Caki2 (cell line): Measurements from ENCODE around the gene PDPR. TPM values are rescaled to one million over a fixed set of nuclear protein-coding genes. Genes with fewer than 3 reads are reported as not detected.
A peak's percentile ranks its signal among the peaks of the same experiment; 100 is the strongest.
"Not testable (repeated sequence)": the region's sequence is repeated elsewhere in the genome, so short reads cannot be mapped to it uniquely, and the experiment has no call there.

Experiments used
- DNase-seq: peaks from one replicate; pipeline ENCODE4 v3.0.0-alpha.2; 2015; ENCODE audit warnings: low read depth
- in situ Hi-C: cut with HindIII; loops from 2 replicates; pipeline ENCODE4 v1.10.0; 2016; ENCODE audit warnings: low sequenced_read_pairs, low pct_unique_long_range_greater_than_20kb, mixed read lengths
- total RNA-seq: library from RNA; depleted of rRNA; stranded (reverse); fragments of >200 nt; shearing (Covaris generic); gene quantifications from 2 replicates; pipeline ENCODE4 v1.2.3, GENCODE V29; 2014; ENCODE audit warnings: low replicate concordance

Gene PDPR
- total RNA-seq, 1 experiment from 2014 or later = 5.1 TPM

DNA sequence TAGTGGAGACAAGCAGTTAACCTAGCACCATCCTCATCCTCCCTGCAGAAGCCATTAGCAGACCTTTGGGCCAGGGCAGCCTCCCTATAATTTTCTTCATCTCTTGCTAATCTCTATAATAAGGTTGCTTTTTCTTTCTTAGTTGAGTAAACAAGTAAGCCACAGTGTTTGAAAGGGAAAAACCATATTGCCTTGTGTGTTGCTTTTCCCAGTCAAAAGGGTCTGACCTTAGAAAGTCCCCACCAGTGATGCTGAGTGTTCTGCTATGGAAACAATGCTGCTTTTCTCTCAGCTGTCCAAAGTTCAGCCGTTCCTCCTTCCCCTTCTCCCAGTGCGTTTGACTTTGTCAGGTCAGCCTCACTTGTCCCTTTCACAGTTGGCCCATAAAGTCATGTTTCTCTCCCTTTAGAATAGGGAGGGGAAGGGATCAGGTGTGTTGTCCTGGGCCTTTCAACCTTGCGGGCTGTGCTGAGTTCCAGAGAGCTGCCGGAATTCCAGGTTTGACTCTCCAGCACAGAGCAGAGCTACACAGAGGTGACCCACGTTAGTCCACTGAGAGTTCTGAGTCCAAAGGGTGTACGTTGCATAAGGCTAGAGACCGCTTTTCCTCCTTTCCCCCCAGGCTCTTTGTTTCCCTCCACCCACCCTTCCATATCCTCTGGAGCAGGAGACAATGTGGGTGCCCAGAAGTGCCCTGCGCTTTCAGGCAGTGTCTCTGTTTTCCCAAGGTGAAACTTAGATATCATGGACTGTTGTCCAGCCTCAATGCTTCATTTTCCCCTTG lies 43.5 kb downstream of the PDPR start:
- in situ Hi-C loops = no loop called here
- no peak for DNase-seq

DNA sequence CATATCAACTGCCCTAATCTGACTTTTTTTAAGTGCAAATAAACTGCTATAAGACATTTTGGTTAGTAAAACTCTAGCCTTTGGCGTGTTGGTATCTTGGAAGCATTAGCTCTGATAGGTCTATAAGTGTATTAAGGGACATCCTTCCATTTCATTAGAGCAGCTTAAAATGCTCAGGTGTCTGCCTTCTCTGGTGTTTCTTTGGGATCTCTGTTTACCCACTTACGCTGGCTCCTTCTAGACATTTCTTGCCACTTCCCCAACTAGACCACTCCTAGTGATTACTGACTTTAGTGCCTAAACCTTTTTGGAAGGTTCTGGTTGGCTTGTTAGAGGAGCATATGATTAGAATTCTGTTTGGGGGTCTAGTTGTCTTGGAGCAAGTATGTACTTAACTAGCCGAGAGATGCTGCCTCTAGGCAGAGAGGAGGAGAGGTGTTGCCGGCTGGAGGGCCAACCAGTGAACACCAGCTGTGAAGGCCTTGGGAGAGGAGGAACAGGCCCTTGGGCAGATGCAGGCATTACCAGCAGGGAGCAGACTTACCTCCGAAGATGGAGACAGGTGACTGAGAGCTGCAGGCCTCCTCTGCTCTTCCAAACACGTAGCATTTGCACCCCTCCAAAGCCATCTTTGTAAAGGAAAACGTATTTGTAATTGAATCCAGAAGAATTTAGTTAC lies 44.3 kb downstream of the PDPR start:
- in situ Hi-C loops = no loop called here
- DNase-seq = no peak

DNA sequence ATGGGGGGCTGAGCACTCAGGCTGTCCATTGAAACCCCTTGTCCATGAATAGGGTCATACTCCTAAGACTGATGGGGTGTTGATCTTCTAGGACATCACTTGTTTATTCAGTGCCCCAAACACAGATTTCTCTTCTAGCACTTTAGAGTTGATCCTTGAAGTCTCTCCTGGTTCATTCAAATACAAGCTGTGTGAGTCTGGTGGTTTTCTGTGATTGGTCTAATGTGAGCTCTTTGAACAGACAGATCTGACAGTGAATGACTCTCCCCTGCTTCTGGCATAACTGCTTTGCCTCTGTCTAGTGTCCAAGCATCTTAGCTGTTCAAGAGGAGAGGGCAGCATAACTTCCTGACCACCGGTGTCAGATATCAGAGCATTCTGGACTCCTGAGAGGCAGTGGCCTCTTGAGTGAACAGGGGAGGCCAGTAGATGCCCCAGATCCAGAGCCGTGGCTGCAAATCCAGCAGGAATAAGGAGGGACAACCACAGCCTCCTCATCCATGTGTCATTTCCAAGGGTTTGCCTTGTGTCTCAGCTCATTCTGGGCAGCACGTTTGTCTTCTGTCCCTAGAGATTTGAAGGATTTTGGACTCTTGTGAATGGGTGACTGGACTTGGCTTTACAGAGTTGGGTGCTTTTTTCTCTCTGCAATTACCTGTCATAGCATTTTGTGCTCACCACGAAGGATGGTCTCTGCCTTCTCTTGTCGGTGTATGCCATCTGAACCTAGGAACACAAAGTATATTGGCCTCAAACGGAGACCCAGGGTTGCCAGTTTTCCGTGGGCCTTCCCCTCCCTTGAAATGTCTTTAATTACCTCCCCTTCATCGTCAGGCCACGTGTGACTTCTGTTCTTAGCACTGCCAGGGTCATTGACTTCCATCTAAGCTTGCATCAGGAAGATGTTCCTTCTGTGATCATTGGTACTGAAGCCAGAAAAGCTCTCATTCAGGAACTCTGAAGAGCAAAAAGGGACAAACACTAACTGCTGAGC lies 45.5 kb downstream of the PDPR start:
- in situ Hi-C loops = no loop called here
- DNase-seq = no peak

DNA sequence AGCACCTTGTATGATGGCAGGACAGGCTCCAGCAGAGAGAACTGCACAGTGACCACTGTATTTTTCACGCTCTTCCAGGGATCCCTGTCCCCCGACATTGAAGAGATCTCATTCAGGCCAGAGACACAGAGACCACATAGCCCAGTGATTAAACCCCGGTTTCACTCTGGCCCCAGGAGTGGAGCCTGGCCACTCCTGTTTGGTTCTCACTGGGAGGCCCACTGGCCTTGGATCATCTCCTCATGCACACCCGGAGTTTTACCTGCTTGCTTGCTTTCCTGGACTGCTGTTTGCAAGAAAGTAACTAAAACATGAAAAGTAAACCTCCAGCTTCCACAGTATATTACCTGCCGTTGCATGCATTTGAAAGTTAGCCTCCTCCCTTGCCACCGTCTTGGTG lies 46.3 kb downstream of the PDPR start:
- no peak for DNase-seq
- in situ Hi-C loops = no loop called here

DNA sequence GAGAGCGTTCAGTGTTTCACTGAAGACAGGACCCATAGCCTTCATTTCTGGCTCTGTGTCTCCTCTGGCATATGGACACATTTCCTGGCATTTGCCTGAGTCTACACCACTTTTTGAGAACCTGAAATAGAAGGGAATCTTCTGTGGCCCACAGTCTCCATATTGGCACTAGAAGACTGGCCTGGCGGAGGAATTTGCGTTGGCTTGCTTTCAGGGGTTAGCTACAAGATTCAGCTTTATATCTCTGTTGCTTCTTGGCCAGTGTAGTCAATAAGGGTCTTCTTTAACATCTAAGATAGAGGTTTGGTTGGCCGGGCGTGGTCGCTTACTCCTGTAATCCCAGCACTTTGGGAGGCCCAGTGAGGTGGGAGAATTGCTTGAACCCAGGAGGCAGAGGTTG lies 46.7 kb downstream of the PDPR start:
- no peak for DNase-seq
- in situ Hi-C loops = no loop called here

DNA sequence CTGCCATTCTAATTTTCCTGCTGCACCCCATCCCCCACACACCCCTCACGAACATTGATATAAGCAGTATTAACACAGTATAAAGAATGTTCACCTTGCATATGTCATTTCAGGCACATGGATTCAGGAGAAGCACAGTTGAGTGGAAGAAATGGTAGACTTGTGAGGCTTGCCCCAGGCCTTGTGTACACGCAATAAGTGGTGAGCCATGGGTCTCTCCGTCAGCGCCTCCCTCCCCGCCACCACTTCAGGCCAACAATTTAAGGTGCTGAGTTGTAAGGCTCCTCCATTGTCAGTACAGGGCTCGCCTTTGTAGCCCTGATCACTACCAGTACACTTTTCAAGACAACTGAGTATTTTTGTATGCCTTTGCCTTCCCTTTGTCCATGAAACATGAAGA lies 47.2 kb downstream of the PDPR start:
- in situ Hi-C loops = no loop called here
- no peak for DNase-seq

DNA sequence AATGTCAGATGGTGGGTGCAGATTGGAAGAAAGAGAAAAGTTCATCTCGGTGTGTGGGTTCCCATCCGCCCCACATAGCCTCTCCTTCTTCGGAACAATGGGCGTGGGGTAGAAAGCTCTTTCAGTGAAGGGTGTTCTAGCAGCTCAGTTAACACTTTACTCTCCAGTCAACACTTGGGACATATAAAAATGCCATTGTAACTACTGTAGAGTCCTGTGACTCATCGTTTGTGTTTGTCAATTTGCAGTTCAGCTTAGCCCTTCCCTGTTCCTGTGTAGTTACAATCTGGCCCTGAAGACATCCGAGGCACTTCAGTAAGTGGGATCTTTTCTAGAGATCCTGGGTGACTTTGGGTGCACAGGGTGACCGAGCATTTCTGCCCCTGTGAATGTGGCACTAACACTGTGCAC lies 47.9 kb downstream of the PDPR start:
- in situ Hi-C loops = no loop called here
- DNase-seq = peak; percentile 35

DNA sequence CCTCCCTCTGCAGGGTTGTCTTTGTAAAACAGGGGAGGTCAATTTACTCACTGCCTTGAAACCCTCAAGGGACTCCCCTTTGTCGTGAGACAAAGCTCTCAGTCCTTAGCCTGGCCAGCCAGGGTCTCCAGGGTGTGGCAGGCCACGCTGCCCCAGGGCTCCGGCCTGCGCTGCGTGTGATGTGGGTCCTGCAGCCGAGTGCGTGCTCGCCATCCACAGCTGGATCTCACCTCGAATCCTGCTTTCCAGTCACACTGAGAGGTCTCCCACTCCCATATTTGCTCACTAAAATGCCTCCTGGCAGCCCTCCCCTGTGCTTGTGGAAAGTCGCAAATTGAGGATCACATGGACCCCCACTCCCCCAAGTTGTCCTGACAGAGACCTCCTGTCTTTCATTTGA lies 49.5 kb downstream of the PDPR start:
- no peak for DNase-seq
- in situ Hi-C loops = no loop called here

DNA sequence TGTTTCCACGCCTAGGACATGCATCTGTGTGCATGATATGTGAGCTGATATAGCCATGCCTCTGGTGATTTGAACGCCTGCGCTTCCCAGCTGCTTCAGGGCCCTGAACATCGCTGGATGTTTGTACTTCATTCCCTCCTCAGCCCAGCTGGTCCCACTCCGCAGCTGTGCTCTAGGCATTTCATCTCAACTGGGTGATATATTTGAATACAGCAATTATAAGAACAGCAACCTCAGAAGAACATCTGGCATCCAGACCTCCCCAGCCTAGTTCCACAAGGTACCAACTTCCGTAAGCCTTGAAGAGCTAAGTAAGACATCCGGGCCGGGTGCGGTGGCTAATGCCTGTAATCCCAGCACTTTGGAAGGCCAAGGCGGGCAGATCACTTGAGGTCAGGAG lies 52.6 kb downstream of the PDPR start:
- in situ Hi-C loops, DNase-seq: not testable (repeated sequence)

DNA sequence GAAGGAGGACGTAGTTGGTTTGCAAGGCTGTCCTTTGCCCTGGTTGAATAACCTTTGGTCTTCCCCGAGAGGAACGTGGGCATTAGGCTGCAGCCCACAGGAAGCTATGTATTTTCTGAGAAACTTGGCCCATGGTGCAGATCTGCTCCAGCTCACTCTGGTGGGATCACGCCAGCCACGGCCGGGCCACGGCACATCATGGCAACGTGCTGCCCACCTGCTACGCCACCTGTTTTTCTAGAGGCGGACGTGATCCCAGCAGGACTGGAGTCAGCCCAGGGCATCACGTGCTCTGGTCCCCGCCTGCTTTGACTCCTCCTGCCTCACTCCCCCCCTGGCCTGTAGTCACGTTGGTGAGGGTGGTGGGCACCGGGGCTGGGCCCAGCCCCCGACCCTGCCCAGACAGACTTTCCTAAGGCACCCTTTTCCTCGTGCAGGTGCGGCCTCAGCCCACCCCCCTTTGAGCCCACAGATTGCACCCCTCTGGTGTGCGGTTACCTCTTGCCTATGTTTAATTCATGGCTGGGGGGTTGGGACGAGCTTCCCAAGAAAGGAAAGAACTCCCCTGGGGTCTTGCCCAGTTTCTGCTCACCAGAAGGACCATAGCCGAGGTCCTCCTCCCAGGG lies 59.2 kb downstream of the PDPR start, which contains the start of gene CLEC18C:
CLEC18C (plus strand) TSS at position 576 of the 626 bp plus-strand sequence. CDS start 492 bp downstream, outside the sequence.
- in situ Hi-C loops, DNase-seq: not testable (repeated sequence)

DNA sequence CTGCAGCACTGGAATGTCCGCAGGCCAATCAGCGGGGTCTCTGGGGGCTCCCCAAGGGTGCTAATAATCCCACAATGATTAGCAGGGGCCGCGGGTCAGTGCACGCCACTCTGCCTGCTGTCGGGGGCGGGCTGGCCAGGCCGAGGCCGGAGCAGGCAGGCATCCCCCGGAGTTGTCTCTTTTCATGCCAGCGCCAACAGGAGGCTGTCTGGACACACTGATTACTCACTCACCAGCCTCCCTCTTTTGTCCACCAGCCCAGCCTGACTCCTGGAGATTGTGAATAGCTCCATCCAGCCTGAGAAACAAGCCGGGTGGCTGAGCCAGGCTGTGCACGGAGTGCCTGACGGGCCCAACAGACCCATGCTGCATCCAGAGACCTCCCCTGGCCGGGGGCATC lies 59.8 kb downstream of the PDPR start:
- in situ Hi-C loops, DNase-seq: not testable (repeated sequence)

DNA sequence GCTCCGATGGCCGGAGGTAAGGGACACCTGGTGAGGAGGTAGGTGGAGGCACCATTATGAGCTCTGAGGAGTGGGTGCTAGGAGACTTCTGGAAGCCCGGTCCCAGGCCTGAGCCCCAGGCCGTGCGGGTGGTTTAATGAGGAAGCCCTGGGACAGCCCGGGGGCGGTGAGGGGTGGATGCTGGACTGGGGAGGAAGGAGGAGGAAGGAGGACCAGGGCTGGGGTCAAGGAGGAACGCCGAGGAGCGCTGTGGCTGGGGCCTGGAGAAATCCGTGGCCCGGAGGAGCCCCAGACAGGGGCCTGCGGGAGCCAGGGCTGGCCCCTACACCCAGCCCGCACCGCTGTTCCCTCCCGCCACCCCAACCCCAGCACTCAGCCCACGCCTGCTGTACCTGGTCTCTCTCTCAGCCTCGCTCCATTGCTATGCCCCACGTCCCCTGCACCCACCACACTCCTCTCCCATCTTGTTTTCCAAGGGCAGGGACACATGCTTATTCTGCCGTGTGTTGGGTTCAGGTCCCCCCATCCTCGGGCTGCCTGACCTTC lies 60.3 kb downstream of the PDPR start:
- DNase-seq, in situ Hi-C loops: not testable (repeated sequence)

DNA sequence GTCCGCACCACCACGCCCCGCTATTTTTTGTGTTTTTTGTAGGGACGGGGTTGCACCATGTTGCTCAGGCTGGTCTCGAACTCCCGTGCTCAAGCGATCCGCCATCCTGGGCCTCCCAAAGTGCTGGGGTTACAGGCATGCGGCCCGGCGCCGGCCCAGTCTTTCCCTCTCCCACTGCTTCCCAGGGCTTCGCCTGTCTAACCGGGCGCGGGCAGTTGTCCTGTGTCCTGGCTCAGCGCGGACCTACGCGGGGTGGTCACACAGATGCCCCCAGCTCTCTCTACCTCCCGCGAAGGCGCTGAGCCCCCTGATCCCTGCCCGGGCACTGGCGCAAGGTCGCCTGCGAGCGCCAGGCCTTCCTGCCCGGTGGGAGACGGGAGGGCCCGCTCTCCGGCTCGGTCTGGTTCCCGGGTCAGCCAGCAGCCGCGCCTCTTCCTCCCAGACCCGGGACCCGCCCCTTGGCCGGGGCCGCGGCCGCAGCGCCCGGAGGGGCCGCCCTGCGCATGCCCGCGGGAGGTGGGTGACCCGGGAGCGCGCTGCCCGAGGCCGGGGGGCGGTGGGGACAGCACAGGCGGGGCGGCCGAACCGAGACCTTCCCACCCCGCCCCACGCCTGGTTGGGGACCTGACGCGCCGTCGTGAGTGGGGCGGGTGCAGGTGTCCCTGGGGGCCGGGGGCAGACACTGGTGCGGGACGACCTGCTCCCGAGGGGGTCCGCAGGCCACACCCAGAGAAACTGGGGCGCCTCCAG lies 73.9 kb downstream of the PDPR start:
- in situ Hi-C loops, DNase-seq: not testable (repeated sequence)

DNA sequence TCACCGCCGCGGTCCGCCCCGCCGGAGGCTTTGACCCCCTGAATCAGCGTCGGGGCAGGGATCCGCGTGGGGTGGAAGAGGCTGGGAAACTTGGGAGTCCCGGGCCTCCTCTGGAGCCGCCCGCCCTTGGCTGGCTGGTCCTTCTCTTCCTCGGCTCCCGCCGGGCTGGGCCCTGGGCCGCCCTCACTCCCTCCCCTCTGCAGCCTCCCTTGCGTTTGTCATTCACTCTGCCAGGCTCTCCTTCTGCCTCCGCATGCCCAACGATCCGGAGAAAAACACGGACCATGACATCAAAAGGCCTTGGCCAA lies 74.4 kb downstream of the PDPR start:
- in situ Hi-C loops, DNase-seq: not testable (repeated sequence)

DNA sequence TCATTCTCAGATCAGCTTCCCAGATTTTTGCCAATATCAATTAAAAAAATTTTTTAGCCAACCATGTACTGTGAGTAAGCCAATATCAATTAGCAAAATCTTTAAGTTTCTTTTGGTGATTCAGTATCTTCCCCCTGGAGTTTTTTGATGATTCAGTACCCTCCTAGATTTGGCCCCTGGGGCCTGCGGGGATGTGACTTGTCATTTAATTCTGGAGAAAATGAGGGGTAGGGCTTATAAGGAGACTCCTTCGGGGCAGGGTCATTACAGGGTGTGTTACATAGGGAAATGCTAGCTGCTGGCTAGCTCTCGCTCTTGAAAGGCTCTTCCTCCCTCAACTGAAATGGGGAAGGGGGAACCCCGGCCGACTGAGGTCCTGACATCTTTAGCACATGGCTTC lies 76.4 kb downstream of the PDPR start:
- DNase-seq, in situ Hi-C loops: not testable (repeated sequence)

DNA sequence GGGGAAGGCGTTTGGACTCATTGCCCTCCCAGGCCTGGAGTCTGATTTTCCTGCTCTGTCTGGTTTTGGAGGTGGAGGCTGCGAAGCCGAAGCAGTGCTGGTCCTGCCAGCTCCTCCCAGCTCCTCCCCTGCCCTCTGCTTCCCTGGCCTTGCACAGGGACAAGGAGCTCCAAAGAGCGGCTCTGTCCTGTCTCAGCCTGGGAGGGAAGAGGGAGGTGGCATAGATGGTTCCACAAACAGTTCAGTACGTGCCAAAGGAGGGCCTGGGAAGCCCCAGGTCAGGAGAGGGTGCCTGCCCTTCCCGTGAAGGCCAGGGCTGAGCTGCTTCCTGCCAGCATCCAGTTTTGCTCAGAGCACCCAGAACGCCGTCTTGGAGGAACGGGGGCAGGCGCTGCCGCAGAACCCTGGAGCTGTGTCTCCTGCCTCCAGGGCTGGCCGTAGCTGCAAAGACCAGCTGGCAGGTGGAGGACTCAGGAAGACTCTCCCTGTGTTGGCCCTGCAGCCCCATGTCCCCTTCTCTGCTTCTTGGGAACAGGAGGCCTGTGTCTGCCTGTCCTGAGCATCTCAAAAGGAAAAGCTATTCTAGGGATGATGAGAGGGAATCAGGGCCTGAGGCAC lies 82.7 kb downstream of the PDPR start:
- in situ Hi-C loops, DNase-seq: not testable (repeated sequence)

DNA sequence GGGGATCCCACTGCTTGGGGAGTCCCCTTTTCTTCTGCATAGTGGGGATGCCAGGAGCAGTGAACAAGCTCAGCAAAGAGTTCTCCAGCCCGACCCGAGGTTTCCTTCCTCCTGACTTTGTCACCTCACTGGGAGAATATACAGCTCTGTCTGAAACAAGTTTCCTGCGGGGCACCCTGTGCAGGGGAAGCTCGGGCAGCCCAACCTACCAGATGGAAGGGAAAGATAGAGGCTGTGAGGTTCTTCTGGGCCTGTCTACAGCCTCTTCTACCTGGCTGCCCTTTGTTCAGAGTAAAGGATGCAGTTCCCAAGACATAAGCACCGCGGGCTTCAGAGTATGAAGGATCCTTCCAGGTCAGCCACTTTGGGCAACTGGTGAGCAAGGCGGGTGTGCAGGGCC lies 83.5 kb downstream of the PDPR start:
- in situ Hi-C loops = not testable (repeated sequence)

More for the DNA sequence above, 83.5 kb downstream of the PDPR start:
- not testable (repeated sequence) for DNase-seq
